Measurements from ENCODE around the gene VASH2. TPM values are rescaled to one million over a fixed set of nuclear protein-coding genes. Genes with fewer than 3 reads are reported as not detected.
"Not testable (repeated sequence)": the region's sequence is repeated elsewhere in the genome, so short reads cannot be mapped to it uniquely, and the experiment has no call there.

The VASH2 gene
- polyA plus RNA-seq, 1 donor from 2014 or later = 65.2 TPM

DNA sequence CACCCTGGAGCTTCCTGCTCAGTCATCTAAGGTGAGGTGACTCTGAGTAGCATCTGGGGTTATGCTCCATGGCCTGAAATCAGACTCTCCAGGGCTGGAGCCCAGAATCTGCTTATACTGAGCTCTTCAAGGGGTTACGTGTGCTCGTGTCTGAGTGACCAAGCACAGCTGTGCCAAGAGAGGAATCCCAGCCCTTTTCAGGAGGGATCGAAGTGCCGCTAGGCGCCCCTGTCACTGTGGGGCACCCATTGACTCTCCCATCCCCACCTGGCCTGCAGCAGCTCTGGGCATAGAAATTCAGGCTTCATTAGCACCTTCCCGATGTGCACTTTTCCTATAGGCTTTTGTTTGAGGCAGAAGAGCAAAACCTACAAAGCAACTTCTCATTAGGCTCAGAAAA lies 13.8 kb downstream of the VASH2 start:
- H4K20me1 ChIP-seq (ENCODE audit: insufficient read depth) = no peaks in the 10 kb centered on the region
- no peak overlapping the region for H2AFZ ChIP-seq (ENCODE audit: low read depth, low read length)
- H3F3A ChIP-seq (ENCODE audit: insufficient read depth, low read length, poor library complexity, severe bottlenecking) = no peaks in the 10 kb centered on the region
- no peak overlapping the region for H3K9ac ChIP-seq (ENCODE audit: low read length)
- no peak overlapping the region for H3K4me3 ChIP-seq (ENCODE audit: low read length)
- no peaks in the 10 kb centered on the region for H3K36me3 ChIP-seq (ENCODE audit: insufficient read depth, low read length)
- no peaks in the 10 kb centered on the region for H3K9me3 ChIP-seq (ENCODE audit: low read length)
- H3K27me3 ChIP-seq (ENCODE audit: insufficient read depth, low read depth, low read length) = no peaks in the 10 kb centered on the region
- H3K79me2 ChIP-seq (replicated peaks; ENCODE audit: insufficient read depth, low read length) = no peaks in the 10 kb centered on the region
- no peak for TF ChIP-seq RAD21 (conservative IDR thresholded peaks at IDR 0.05)
- H3K27ac ChIP-seq (ENCODE audit: low read length) = no peak overlapping the region
- H3K4me2 ChIP-seq (ENCODE audit: low read length) = no peak overlapping the region
- H3K9me2 ChIP-seq (ENCODE audit: insufficient read depth, low read length) = no peaks in the 10 kb centered on the region

DNA sequence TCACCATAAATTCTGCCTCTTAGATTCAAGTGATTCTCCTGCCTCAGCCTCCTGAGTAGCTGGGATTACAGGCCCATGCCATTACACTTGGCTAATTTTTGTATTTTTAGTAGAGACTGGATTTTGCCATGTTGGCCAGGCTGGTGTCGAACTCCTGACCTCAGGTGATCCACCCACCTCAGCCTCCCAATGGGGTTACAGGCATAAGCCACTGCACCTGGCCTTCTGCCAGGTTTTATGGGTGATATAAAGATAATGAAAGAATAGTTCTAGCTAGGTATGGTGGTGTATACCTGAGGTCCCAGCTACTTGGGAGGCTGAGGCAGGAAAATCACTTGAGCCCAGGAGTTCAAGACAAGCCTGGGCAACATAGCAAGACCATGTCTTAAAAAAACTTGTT lies 14.7 kb downstream of the VASH2 start:
- not testable (repeated sequence) for H2AFZ ChIP-seq (ENCODE audit: low read depth, low read length); H3K27me3 ChIP-seq (ENCODE audit: insufficient read depth, low read depth, low read length); H3K4me2 ChIP-seq (ENCODE audit: low read length); H3K27ac ChIP-seq (ENCODE audit: low read length); H3K36me3 ChIP-seq (ENCODE audit: insufficient read depth, low read length); H3K9me3 ChIP-seq (ENCODE audit: low read length); H3K79me2 ChIP-seq (replicated peaks; ENCODE audit: insufficient read depth, low read length); H4K20me1 ChIP-seq (ENCODE audit: insufficient read depth); H3K9ac ChIP-seq (ENCODE audit: low read length); H3K9me2 ChIP-seq (ENCODE audit: insufficient read depth, low read length); H3F3A ChIP-seq (ENCODE audit: insufficient read depth, low read length, poor library complexity, severe bottlenecking); H3K4me3 ChIP-seq (ENCODE audit: low read length)

DNA sequence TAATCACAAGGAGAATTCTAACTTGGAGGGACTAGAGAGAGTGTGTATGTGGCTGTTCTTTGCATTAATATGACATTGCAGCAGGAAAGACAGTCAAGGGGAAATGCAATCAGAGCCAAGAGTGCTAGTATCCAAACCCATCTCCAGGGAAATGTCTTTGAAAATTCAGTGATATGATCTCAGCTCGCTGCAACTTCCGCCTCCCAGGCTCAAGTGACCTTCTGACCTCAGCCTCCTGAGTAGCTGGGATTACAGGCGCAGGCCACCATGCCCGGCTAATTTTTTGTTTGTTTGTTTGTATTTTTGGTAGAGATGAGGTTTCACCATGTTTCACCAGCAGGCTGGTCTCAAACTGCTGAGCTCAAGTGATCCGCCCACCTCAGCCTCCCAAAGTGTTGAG lies 16.3 kb downstream of the VASH2 start:
- H2AFZ ChIP-seq (ENCODE audit: low read depth, low read length) = no peak overlapping the region
- no peaks in the 10 kb centered on the region for H3K9me2 ChIP-seq (ENCODE audit: insufficient read depth, low read length)
- H3K4me3 ChIP-seq (ENCODE audit: low read length) = no peak overlapping the region
- H3K9ac ChIP-seq (ENCODE audit: low read length) = no peak overlapping the region
- H3K4me2 ChIP-seq (ENCODE audit: low read length) = no peak overlapping the region
- no peak overlapping the region for H3K27ac ChIP-seq (ENCODE audit: low read length)
- no peaks in the 10 kb centered on the region for H4K20me1 ChIP-seq (ENCODE audit: insufficient read depth)
- H3K9me3 ChIP-seq (ENCODE audit: low read length) = no peaks in the 10 kb centered on the region
- no peaks in the 10 kb centered on the region for H3K79me2 ChIP-seq (replicated peaks; ENCODE audit: insufficient read depth, low read length)
- TF ChIP-seq, protein P1, sequence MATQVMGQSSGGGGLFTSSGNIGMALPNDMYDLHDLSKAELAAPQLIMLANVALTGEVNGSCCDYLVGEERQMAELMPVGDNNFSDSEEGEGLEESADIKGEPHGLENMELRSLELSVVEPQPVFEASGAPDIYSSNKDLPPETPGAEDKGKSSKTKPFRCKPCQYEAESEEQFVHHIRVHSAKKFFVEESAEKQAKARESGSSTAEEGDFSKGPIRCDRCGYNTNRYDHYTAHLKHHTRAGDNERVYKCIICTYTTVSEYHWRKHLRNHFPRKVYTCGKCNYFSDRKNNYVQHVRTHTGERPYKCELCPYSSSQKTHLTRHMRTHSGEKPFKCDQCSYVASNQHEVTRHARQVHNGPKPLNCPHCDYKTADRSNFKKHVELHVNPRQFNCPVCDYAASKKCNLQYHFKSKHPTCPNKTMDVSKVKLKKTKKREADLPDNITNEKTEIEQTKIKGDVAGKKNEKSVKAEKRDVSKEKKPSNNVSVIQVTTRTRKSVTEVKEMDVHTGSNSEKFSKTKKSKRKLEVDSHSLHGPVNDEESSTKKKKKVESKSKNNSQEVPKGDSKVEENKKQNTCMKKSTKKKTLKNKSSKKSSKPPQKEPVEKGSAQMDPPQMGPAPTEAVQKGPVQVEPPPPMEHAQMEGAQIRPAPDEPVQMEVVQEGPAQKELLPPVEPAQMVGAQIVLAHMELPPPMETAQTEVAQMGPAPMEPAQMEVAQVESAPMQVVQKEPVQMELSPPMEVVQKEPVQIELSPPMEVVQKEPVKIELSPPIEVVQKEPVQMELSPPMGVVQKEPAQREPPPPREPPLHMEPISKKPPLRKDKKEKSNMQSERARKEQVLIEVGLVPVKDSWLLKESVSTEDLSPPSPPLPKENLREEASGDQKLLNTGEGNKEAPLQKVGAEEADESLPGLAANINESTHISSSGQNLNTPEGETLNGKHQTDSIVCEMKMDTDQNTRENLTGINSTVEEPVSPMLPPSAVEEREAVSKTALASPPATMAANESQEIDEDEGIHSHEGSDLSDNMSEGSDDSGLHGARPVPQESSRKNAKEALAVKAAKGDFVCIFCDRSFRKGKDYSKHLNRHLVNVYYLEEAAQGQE (IDR thresholded peaks at IDR 0.05; ENCODE audit: borderline replicate concordance) = no peak
- TF ChIP-seq TAF1 (IDR thresholded peaks at IDR 0.05; ENCODE audit: low read depth) (no peak), RAD21 (conservative IDR thresholded peaks at IDR 0.05) (no peak), MXI1 (conservative IDR thresholded peaks at IDR 0.05; ENCODE audit: poor library complexity, severe bottlenecking) (no peak), EZH2 (IDR thresholded peaks at IDR 0.05; ENCODE audit: borderline replicate concordance, insufficient read depth, low read length, poor library complexity, severe bottlenecking) (no peak), SMC3 (conservative IDR thresholded peaks at IDR 0.05; ENCODE audit: poor library complexity) (no peak), EP300 (conservative IDR thresholded peaks at IDR 0.05; ENCODE audit: poor library complexity, severe bottlenecking) (no peak), POLR2AphosphoS5 (IDR thresholded peaks at IDR 0.05) (no peak)
- TF ChIP-seq, protein P2, sequence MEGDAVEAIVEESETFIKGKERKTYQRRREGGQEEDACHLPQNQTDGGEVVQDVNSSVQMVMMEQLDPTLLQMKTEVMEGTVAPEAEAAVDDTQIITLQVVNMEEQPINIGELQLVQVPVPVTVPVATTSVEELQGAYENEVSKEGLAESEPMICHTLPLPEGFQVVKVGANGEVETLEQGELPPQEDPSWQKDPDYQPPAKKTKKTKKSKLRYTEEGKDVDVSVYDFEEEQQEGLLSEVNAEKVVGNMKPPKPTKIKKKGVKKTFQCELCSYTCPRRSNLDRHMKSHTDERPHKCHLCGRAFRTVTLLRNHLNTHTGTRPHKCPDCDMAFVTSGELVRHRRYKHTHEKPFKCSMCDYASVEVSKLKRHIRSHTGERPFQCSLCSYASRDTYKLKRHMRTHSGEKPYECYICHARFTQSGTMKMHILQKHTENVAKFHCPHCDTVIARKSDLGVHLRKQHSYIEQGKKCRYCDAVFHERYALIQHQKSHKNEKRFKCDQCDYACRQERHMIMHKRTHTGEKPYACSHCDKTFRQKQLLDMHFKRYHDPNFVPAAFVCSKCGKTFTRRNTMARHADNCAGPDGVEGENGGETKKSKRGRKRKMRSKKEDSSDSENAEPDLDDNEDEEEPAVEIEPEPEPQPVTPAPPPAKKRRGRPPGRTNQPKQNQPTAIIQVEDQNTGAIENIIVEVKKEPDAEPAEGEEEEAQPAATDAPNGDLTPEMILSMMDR (IDR thresholded peaks at IDR 0.05; ENCODE audit: poor library complexity, severe bottlenecking) = no peak
- H3K36me3 ChIP-seq (ENCODE audit: insufficient read depth, low read length) = no peaks in the 10 kb centered on the region
- H3F3A ChIP-seq (ENCODE audit: insufficient read depth, low read length, poor library complexity, severe bottlenecking) = no peaks in the 10 kb centered on the region
- H3K27me3 ChIP-seq (ENCODE audit: insufficient read depth, low read depth, low read length) = no peaks in the 10 kb centered on the region
